ENCODE data around the gene TRAK1. TPM values are rescaled to one million over a fixed set of nuclear protein-coding genes. Genes with fewer than 3 reads are reported as not detected.

The TRAK1 gene
- polyA plus RNA-seq, 3 donors: 6.6 to 40.8 (median 7.0) TPM

DNA sequence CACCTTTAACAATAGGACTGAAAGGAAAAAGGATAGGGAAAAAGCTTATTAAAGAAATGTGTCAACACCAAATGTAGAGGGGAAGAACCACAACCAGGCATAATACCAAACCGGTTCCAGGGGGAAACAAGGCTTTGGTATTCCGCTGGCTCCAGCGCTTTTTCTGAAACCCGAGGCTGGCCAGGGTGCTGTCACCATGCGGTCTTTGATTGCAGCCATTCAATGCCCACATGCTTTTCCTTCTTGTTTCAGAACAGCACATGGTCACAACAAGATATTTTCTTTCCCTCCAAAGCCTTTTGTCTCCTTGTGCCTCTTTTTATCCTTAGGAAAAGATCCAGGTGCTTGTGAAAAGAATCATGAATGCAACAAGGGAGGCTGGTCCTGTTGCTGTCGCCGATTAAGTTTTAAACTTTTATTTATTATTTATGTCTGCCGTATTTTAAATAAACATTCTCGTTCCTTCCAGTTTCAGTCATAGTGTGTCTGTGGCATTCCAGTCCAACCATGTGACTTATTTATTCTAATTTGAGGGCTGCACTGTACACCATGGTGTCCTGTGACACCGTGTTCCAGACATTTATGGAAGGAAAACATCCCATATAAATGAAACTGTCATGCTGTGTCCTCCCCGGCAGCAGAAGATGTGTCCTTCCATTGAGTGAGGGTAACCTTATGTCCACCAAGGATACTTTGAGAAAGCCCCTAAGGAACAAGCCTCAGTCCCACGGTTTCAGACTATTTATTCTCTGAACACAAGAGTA, 133.7 kb downstream of the TRAK1 start:
- H3K4me1 ChIP-seq (ENCODE audit: control insufficient read depth in 1 of 2, insufficient read depth in 2 of 2, low read length in 2 of 2): no peaks in the 10 kb centered on the region
- Mint-ChIP-seq H3K9me3 (no peaks in the 10 kb centered on the region), H3K27me3 (ENCODE audit: low read depth in 3 of 3) (peaks cover 0 to 4% (median 1%) of the 10 kb centered on the region in 3 donors), H3K4me3 (no peak overlapping the region), H3K27ac (no peak overlapping the region), H3K36me3 (peaks cover 50 to 63% of the 10 kb centered on the region in 2 donors), H3K4me1 (no peaks in the 10 kb centered on the region)
- no peaks in the 10 kb centered on the region for H4K20me1 ChIP-seq (ENCODE audit: insufficient read depth, low read length)
- no peak overlapping the region for H2AFZ ChIP-seq (ENCODE audit: insufficient read depth, low read depth, low read length, poor library complexity, severe bottlenecking)
- H3K79me2 ChIP-seq (ENCODE audit: insufficient read depth, low read length): no peaks in the 10 kb centered on the region
- H3K4me2 ChIP-seq (replicated peaks; ENCODE audit: extremely low read depth, low read length, poor library complexity, severe bottlenecking): no peak overlapping the region
- no peak overlapping the region for H3K9ac ChIP-seq (ENCODE audit: insufficient read depth, low read length, poor library complexity, severe bottlenecking)
- no peak for DNase-seq
- intact Hi-C loops (cut with micrococcal nuclease): loop anchor here in 1 of 2 donors (10.0 kb wide), 1 partner anchor 220 kb away; no protein-coding TSS in a partner anchor
- WGBS (ENCODE audit: insufficient coverage): 100% methylated on average over 5 of the region's 12 CpGs
- H3K27me3 ChIP-seq (ENCODE audit: control insufficient read depth in 2 of 2, insufficient read depth in 2 of 2, low read length in 2 of 2): no peaks in the 10 kb centered on the region
- H3K36me3 ChIP-seq (replicated peaks in 1 of 2; ENCODE audit: control insufficient read depth in 1 of 2, insufficient read depth in 2 of 2, low read length in 2 of 2): peaks cover 49 to 61% of the 10 kb centered on the region in 2 donors
- H3K9me3 ChIP-seq (replicated peaks in 1 of 2; ENCODE audit: control insufficient read depth in 1 of 2, insufficient read depth in 1 of 2, low read length in 2 of 2): no peaks in the 10 kb centered on the region
- TF ChIP-seq, protein P1, sequence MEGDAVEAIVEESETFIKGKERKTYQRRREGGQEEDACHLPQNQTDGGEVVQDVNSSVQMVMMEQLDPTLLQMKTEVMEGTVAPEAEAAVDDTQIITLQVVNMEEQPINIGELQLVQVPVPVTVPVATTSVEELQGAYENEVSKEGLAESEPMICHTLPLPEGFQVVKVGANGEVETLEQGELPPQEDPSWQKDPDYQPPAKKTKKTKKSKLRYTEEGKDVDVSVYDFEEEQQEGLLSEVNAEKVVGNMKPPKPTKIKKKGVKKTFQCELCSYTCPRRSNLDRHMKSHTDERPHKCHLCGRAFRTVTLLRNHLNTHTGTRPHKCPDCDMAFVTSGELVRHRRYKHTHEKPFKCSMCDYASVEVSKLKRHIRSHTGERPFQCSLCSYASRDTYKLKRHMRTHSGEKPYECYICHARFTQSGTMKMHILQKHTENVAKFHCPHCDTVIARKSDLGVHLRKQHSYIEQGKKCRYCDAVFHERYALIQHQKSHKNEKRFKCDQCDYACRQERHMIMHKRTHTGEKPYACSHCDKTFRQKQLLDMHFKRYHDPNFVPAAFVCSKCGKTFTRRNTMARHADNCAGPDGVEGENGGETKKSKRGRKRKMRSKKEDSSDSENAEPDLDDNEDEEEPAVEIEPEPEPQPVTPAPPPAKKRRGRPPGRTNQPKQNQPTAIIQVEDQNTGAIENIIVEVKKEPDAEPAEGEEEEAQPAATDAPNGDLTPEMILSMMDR (IDR thresholded peaks at IDR 0.05): no peak
- H3K4me3 ChIP-seq (replicated peaks in 1 of 3; ENCODE audit: low read depth in 2 of 3, low read length in 3 of 3): no peak overlapping the region
- no peak overlapping the region for H3K27ac ChIP-seq (ENCODE audit: low read depth in 1 of 2, low read length in 2 of 2)

DNA sequence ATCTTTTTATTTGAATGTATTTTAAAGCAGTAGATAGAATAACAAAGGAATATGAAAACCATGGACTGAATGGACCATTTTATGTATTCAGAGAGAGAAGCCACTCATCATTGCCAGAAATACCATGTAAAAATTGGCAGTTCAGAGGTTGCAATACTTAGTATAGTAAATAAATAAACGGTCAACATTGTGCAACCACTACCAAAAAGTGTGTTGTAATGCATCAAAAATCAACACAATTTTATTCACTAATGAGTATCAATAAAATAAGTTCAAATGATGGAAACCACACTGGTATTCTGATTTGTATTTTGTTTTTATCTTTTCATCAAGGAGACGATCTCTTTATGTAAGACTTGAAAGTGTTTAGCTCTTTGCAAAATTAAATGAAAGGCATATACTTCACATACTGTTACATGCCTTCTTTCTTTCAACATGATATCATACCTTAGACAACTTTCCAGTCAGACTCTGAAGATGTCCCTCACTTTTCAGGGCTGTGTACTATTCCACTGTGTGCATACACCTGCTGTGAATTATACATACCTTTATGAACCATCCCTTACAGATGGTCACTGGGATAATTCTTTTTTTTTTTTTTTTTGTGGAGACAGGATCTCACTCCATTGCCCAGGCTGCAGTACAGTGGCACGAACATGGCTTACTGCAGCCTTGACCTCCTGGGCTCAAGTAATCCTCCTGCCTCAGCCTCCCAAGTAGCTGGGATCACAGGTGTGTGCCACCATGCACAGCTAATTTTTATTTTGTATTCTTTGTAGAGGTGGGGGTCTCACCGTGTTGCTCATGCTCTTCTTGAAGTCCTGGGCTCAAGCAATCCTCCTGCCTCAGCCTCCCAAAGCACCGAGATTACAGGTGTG, 134.6 kb downstream of the TRAK1 start:
- peaks cover 41 to 54% of the 10 kb centered on the region in 2 donors for H3K36me3 Mint-ChIP-seq
- Histone ChIP-seq H3K27me3 (ENCODE audit: control insufficient read depth in 2 of 2, insufficient read depth in 2 of 2, low read length in 2 of 2) (no peaks in the 10 kb centered on the region), H2AFZ (ENCODE audit: insufficient read depth, low read depth, low read length, poor library complexity, severe bottlenecking) (no peak overlapping the region), H3K4me1 (ENCODE audit: control insufficient read depth in 1 of 2, insufficient read depth in 2 of 2, low read length in 2 of 2) (no peaks in the 10 kb centered on the region), H3K36me3 (replicated peaks in 1 of 2; ENCODE audit: control insufficient read depth in 1 of 2, insufficient read depth in 2 of 2, low read length in 2 of 2) (peaks cover 40 to 52% of the 10 kb centered on the region in 2 donors), H3K9me3 (replicated peaks in 1 of 2; ENCODE audit: control insufficient read depth in 1 of 2, insufficient read depth in 1 of 2, low read length in 2 of 2) (no peaks in the 10 kb centered on the region), H3K4me2 (replicated peaks; ENCODE audit: extremely low read depth, low read length, poor library complexity, severe bottlenecking) (no peak overlapping the region), H4K20me1 (ENCODE audit: insufficient read depth, low read length) (no peaks in the 10 kb centered on the region), H3K9ac (ENCODE audit: insufficient read depth, low read length, poor library complexity, severe bottlenecking) (no peak overlapping the region), H3K27ac (ENCODE audit: low read depth in 1 of 2, low read length in 2 of 2) (no peak overlapping the region), H3K4me3 (replicated peaks in 1 of 3; ENCODE audit: low read depth in 2 of 3, low read length in 3 of 3) (no peak overlapping the region), H3K79me2 (ENCODE audit: insufficient read depth, low read length) (no peaks in the 10 kb centered on the region)
- H3K4me3 Mint-ChIP-seq: no peak overlapping the region
- no peak overlapping the region for H3K27ac Mint-ChIP-seq
- no peak for DNase-seq
- H3K9me3 Mint-ChIP-seq: no peaks in the 10 kb centered on the region
- peaks cover 0 to 4% (median 2%) of the 10 kb centered on the region in 3 donors for H3K27me3 Mint-ChIP-seq (ENCODE audit: low read depth in 3 of 3)
- no peaks in the 10 kb centered on the region for H3K4me1 Mint-ChIP-seq
- WGBS (ENCODE audit: insufficient coverage): 100% methylated on average over 1 of the region's 5 CpGs
- TF ChIP-seq, protein P1 (IDR thresholded peaks at IDR 0.05): no peak
- intact Hi-C loops (cut with micrococcal nuclease): loop anchor here in 1 of 2 donors (10.0 kb wide), 1 partner anchor 219 kb away; no protein-coding TSS in a partner anchor

All from CD14-positive monocyte (primary cell).